Upper lobe of left lung (tissue), 6 donors: ENCODE measurements around the gene ZNF839. TPM values are rescaled to one million over a fixed set of nuclear protein-coding genes. Genes with fewer than 3 reads are reported as not detected.

Experiments used
- ATAC-seq, 2 donors: fragments of 200-7000 bp; cut with Tn5 transposase; one replicate each; pipeline ENCODE4 v1.9.1; 2022; ENCODE audit warnings: mild to moderate bottlenecking in 2 of 2, moderate library complexity in 2 of 2; ENCODE audit not compliant: low FRiP score in 2 of 2
- DNase-seq, 2 donors: peaks; one replicate each; pipeline ENCODE4 v3.0.0-alpha.2; 2019 to 2020
- H3K27ac ChIP-seq, 4 donors: fragments of 200-600 bp; sonication (generic); one replicate each; pipeline ENCODE4 v1.5.1; 2016 to 2019
- H3K27me3 ChIP-seq, 4 donors: fragments of 200-600 bp; sonication (generic); one replicate each; pipeline ENCODE4 v1.5.1; 2017 to 2019
- H3K36me3 ChIP-seq, 4 donors: fragments of 200-600 bp; sonication (generic); one replicate each; pipeline ENCODE4 v1.5.1; 2016 to 2019
- H3K4me1 ChIP-seq, 4 donors: fragments of 200-600 bp; sonication (generic); one replicate each; pipeline ENCODE4 v1.5.1; 2018 to 2019
- H3K4me3 ChIP-seq, 4 donors: fragments of 200-600 bp; sonication (generic); one replicate each; pipeline ENCODE4 v1.5.1; 2017 to 2019; ENCODE audit warnings: mild to moderate bottlenecking in 2 of 4, moderate library complexity in 1 of 4
- H3K9me3 ChIP-seq, 4 donors: fragments of 200-600 bp; sonication (generic); one replicate each; pipeline ENCODE4 v1.5.1; 2018 to 2019
- EP300 ChIP-seq, 4 donors: sonication (generic); formaldehyde crosslinking; IDR thresholded peaks; one replicate each; pipeline ENCODE4 v1.5.1; 2017; ENCODE audit warnings: antibody characterized with exemption in 4 of 4, control low read depth in 2 of 4
- POLR2A ChIP-seq, 4 donors: fragments of 450-650 bp; IDR thresholded peaks; one replicate each; pipeline ENCODE4 v1.5.1; 2016 to 2017; ENCODE audit warnings: antibody characterized with exemption in 4 of 4, mild to moderate bottlenecking in 2 of 4
- POLR2AphosphoS5 ChIP-seq, 2 donors: sonication (generic); formaldehyde crosslinking; IDR thresholded peaks; one replicate each; pipeline ENCODE4 v1.5.1; 2017; ENCODE audit warnings: antibody characterized with exemption in 2 of 2
- WGBS, 2 donors: methylation state at CpG; one replicate each; pipeline ENCODE4 v1.1.5; 2017 to 2018; 5-methylcytosine and 5-hydroxymethylcytosine counted together
- total RNA-seq, 6 donors: library from RNA; depleted of rRNA in 4 of 6; stranded (reverse); fragments of >200 nt in 4 of 6; gene quantifications; one replicate each; pipeline versions ENCODE4 v1.1.0 to v1.2.1, GENCODE V29; 2016 to 2021
- TF ChIP-seq, protein P1 (sequence below), 6 experiments: fragments of 450-650 bp in 4 of 6; fragments of 200-600 bp in 2 of 6; sonication (generic) in 2 of 6; IDR thresholded peaks; one replicate each; pipeline ENCODE4 v1.5.1; 2016 to 2019; ENCODE audit warnings: antibody characterized with exemption in 6 of 6
- donor health status: DM: no; HTN: no; CAD: no; lungs with moderate emphysema.
- donor health status: DM: no; HTN: yes; CAD: no; lungs with severe emphysema.

The ZNF839 gene
- total RNA-seq, 6 donors from 2014 or later = 8.7 to 37.7 (median 14.1) TPM

DNA sequence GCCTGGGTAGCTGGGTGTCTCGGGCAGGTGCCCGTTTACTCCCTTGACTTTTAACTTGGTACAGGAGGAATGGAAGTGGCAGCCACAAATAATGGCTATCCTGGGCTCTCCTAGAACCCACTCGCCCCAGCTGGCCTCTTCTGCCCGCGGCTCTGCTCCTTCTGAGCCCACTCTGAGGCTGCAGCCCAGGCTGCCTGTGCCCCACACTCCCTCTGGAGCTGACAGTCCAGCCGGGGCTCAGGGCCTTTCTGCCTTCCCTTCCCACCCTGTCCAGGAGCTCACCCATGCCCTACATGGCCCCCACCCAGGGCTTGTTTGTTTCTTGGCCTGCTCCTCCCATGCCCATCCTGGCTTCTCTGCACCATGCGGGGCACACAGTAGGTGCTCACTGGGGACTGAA is 15.6 kb downstream of the ZNF839 start:
- H3K9me3 ChIP-seq = no peaks in the 10 kb centered on the region
- H3K36me3 ChIP-seq = peaks cover 0 to 66% (median 28%) of the 10 kb centered on the region in 4 donors
- ATAC-seq (no peak), DNase-seq (no peak)
- H3K27ac ChIP-seq = no peak overlapping the region
- no peak overlapping the region for H3K4me3 ChIP-seq
- H3K27me3 ChIP-seq = no peaks in the 10 kb centered on the region
- no peaks in the 10 kb centered on the region for H3K4me1 ChIP-seq
- 98 to 100% methylated on average over 5 to 7 of the region's 7 CpGs for WGBS, 2 donors
- no peak for TF ChIP-seq POLR2AphosphoS5 (IDR thresholded peaks at IDR 0.05)
- TF ChIP-seq EP300 (IDR thresholded peaks at IDR 0.05) = no peak
- no peak for TF ChIP-seq POLR2A (IDR thresholded peaks at IDR 0.05)
- TF ChIP-seq, protein P1, sequence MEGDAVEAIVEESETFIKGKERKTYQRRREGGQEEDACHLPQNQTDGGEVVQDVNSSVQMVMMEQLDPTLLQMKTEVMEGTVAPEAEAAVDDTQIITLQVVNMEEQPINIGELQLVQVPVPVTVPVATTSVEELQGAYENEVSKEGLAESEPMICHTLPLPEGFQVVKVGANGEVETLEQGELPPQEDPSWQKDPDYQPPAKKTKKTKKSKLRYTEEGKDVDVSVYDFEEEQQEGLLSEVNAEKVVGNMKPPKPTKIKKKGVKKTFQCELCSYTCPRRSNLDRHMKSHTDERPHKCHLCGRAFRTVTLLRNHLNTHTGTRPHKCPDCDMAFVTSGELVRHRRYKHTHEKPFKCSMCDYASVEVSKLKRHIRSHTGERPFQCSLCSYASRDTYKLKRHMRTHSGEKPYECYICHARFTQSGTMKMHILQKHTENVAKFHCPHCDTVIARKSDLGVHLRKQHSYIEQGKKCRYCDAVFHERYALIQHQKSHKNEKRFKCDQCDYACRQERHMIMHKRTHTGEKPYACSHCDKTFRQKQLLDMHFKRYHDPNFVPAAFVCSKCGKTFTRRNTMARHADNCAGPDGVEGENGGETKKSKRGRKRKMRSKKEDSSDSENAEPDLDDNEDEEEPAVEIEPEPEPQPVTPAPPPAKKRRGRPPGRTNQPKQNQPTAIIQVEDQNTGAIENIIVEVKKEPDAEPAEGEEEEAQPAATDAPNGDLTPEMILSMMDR (IDR thresholded peaks at IDR 0.05) = no peak

DNA sequence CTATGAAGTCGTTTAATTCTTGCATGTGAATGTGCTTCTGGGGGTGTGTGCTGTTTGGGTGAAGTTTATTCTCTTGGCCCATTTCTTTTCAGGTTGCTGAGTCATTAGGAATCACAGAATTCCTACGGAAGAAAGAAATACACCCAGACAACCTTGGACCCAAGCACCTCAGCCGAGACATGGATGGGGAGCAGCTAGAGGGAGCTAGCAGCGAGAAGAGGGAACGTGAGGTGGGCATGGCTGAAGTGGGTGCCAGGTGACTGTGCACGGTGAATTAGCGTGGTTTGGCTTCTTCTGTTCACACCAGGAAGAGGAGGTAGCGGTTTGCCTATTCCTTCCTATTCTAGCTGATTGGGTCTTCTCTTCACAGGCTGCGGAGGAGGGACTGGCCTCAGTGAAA is 19.2 kb downstream of the ZNF839 start:
- H3K9me3 ChIP-seq = no peaks in the 10 kb centered on the region
- no peaks in the 10 kb centered on the region for H3K27me3 ChIP-seq
- no peak for ATAC-seq
- TF ChIP-seq POLR2AphosphoS5 (IDR thresholded peaks at IDR 0.05) (no peak), POLR2A (IDR thresholded peaks at IDR 0.05) (no peak), EP300 (IDR thresholded peaks at IDR 0.05) (no peak)
- TF ChIP-seq, protein P1 (IDR thresholded peaks at IDR 0.05) = no peak
- no peak for DNase-seq
- H3K4me3 ChIP-seq = no peak overlapping the region
- no peaks in the 10 kb centered on the region for H3K4me1 ChIP-seq
- H3K36me3 ChIP-seq = peaks cover under 1 to 84% (median 47%) of the 10 kb centered on the region in 4 donors
- WGBS, 2 donors = 90 to 93% methylated on average over 8 to 9 of the region's 9 CpGs
- no peak overlapping the region for H3K27ac ChIP-seq

DNA sequence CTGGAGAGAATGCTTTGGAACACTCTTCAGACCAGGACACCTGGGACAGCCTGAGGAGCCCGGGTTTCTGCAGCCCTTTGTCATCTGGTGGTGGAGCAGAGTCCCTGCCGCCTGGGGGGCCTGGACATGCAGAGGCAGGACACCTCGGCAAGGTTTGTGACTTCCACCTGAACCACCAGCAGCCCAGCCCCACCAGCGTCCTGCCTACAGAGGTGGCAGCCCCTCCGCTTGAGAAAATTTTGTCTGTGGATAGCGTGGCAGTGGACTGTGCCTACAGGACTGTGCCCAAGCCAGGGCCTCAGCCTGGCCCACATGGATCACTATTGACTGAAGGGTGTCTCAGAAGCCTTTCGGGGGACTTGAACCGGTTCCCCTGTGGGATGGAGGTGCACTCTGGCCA is 22.0 kb downstream of the ZNF839 start:
- DNase-seq = no peak
- no peak overlapping the region for H3K4me3 ChIP-seq
- no peaks in the 10 kb centered on the region for H3K4me1 ChIP-seq
- TF ChIP-seq POLR2AphosphoS5 (IDR thresholded peaks at IDR 0.05) (no peak), POLR2A (IDR thresholded peaks at IDR 0.05) (no peak), EP300 (IDR thresholded peaks at IDR 0.05) (no peak)
- TF ChIP-seq, protein P1 (IDR thresholded peaks at IDR 0.05) = no peak
- no peaks in the 10 kb centered on the region for H3K27me3 ChIP-seq
- no peaks in the 10 kb centered on the region for H3K9me3 ChIP-seq
- peaks cover 8 to 85% (median 67%) of the 10 kb centered on the region in 4 donors for H3K36me3 ChIP-seq
- peak in 1 of 2 donors; percentile 34 for ATAC-seq
- WGBS, 2 donors = 90 to 95% methylated on average over 6 to 7 of the region's 8 CpGs
- no peak overlapping the region for H3K27ac ChIP-seq

DNA sequence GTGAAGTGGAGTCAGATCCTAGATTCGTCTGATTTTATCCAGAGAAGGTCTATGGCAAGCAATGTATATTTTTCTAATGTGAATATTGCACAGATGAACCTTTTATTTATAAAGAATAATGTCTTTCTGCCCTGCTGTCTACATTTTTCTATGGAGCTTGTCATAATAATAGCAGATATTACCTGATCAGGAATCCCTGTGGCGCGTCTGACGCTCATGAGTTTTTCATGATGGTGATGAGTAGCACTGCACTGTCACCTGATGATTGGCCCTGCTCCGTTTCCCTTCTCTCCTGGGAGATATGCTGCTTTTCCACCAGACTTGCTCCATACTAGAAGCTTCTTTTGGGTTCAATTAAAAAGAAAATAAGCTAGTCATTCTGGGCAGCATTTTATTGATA is 22.7 kb downstream of the ZNF839 start:
- Histone ChIP-seq H3K36me3 (peaks cover 8 to 88% (median 68%) of the 10 kb centered on the region in 4 donors), H3K4me3 (no peak overlapping the region), H3K27me3 (no peaks in the 10 kb centered on the region), H3K27ac (no peak overlapping the region), H3K4me1 (no peaks in the 10 kb centered on the region), H3K9me3 (no peaks in the 10 kb centered on the region)
- ATAC-seq (no peak), DNase-seq (no peak)
- WGBS, 2 donors = 92 to 94% methylated on average over 5 of the region's 5 CpGs
- TF ChIP-seq EP300 (IDR thresholded peaks at IDR 0.05) = no peak
- TF ChIP-seq, protein P1 (IDR thresholded peaks at IDR 0.05) = no peak
- no peak for TF ChIP-seq POLR2AphosphoS5 (IDR thresholded peaks at IDR 0.05)
- no peak for TF ChIP-seq POLR2A (IDR thresholded peaks at IDR 0.05)

DNA sequence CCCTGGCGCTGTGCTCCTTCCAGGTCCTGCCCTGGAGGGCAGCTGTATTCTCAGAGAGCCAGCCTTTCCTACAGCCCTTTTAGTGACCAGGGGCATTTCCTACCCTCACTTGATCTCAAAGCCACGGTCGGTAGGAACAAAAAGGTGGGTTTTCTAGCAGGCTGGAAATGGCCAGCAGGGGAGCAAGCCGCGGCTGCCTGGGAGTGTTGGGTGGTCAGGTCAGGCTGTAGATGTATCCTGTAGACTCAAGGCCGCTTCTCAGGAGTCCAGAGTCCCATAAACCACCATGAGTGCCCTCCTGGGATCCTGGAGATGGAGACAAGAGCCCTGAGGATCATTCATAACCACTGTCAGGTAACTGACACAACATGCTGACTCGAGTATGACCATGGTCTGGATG is 24.5 kb downstream of the ZNF839 start:
- WGBS, 2 donors = 94 to 98% methylated on average over 6 to 7 of the region's 7 CpGs
- no peak overlapping the region for H3K4me3 ChIP-seq
- DNase-seq (no peak), ATAC-seq (no peak)
- no peaks in the 10 kb centered on the region for H3K4me1 ChIP-seq
- TF ChIP-seq EP300 (IDR thresholded peaks at IDR 0.05) (no peak), POLR2AphosphoS5 (IDR thresholded peaks at IDR 0.05) (no peak)
- no peak overlapping the region for H3K27ac ChIP-seq
- peaks cover 11 to 95% (median 74%) of the 10 kb centered on the region in 4 donors for H3K36me3 ChIP-seq
- H3K27me3 ChIP-seq = no peaks in the 10 kb centered on the region
- no peaks in the 10 kb centered on the region for H3K9me3 ChIP-seq
